Esophagus squamous epithelium (tissue), 5 donors: ENCODE data around the gene ADD1. TPM values are rescaled to one million over a fixed set of nuclear protein-coding genes. Genes with fewer than 3 reads are reported as not detected.

Source experiments
- DNase-seq: peaks from one replicate; lab custom pipeline; 2025; lab: John Stamatoyannopoulos, UW
- H3K27ac ChIP-seq, 4 donors: fragments of 200-600 bp; sonication (generic); one replicate each; pipeline ENCODE4 v1.5.1; 2016 to 2019; ENCODE audit warnings: mild to moderate bottlenecking in 1 of 4
- H3K27me3 ChIP-seq, 4 donors: fragments of 200-600 bp; sonication (generic); 1 replicate in 3 of 4; 2 replicates in 1 of 4; pipeline versions ENCODE4 v1.5.1 to v1.6.0; 2017 to 2021; ENCODE audit warnings: antibody characterized with exemption in 1 of 4
- H3K36me3 ChIP-seq, 3 donors: fragments of 200-600 bp; sonication (generic); one replicate each; pipeline ENCODE4 v1.5.1; 2016 to 2019
- H3K4me1 ChIP-seq, 3 donors: fragments of 200-600 bp; sonication (generic); one replicate each; pipeline ENCODE4 v1.5.1; 2017 to 2019
- H3K4me3 ChIP-seq, 4 donors: fragments of 200-600 bp; sonication (generic); 1 replicate in 3 of 4; 2 replicates in 1 of 4; pipeline ENCODE4 v1.5.1; 2016 to 2019; ENCODE audit warnings: mild to moderate bottlenecking in 2 of 4, moderate library complexity in 1 of 4
- H3K9me3 ChIP-seq, 3 donors: fragments of 200-600 bp; sonication (generic); one replicate each; pipeline ENCODE4 v1.5.1; 2016 to 2019
- POLR2A ChIP-seq, 4 donors: fragments of 450-650 bp; IDR thresholded peaks; one replicate each; pipeline ENCODE4 v1.6.1; 2017; ENCODE audit warnings: antibody characterized with exemption in 4 of 4, mild to moderate bottlenecking in 4 of 4, moderate library complexity in 3 of 4
- WGBS, 2 donors: methylation state at CpG; one replicate each; pipeline ENCODE4 v1.1.5; 2018; 5-methylcytosine and 5-hydroxymethylcytosine counted together
- intact Hi-C: fragments of 100-400 bp; cut with DNase I; formaldehyde crosslinking; loops from one replicate; pipeline ENCODE4 v1.15.0; 2022
- total RNA-seq, 4 donors: library from RNA; depleted of rRNA; stranded (reverse); fragments of >200 nt; gene quantifications; one replicate each; pipeline ENCODE4 v1.1.0, GENCODE V29; 2016
- TF ChIP-seq, protein P1 (sequence below), 6 experiments: fragments of 450-650 bp in 4 of 6; fragments of 200-600 bp in 2 of 6; sonication (generic) in 2 of 6; IDR thresholded peaks; one replicate each; pipeline ENCODE4 v1.5.1; 2016 to 2019; ENCODE audit warnings: antibody characterized with exemption in 6 of 6, mild to moderate bottlenecking in 4 of 6, moderate library complexity in 4 of 6
- donor health status: DM: yes; HTN: yes; CAD: no.

The ADD1 gene
- total RNA-seq, 4 donors from 2014 or later = 81.7 to 144 (median 103) TPM

DNA sequence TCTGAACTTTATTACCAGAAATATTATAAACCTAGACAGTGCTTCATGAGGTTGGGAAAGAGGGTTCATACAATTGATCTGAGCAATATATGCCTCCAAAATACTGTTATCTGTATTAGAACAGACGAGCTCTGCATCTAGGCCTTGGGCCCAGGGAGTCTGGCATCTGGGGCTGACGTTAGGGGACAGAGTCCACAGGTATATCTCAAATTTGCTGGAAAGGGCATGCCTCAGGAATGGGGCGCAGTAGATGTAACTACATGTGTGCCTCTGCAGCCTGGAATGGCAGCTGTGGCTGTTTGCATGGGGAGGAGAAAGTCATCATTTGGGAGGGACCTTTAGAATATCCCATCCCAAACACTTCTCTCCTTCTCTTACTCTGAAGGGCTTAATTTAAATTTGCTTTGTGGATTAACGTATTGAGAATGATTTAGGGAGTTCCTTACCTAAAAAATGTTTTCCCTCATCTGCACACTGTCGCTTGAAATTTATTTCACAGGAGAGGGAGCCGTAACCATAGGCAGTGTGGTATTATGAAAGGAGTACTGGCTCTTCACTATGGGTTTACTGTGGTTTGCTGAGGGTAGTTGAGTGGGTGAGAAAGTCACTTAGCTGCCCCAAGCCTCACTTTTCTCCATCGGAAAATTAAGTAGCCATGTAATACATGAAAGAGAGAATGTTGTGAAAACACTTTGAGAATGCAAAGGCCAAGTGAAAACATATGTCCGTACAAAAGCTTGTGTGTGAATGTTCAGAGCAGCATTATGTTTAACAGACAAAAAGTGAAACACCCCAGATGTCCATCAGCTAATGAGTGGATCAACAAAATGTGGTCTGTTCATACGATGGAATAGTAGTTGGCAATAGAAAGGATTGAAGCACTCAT lies 5.9 kb downstream of the ADD1 start:
- no peaks in the 10 kb centered on the region for H3K9me3 ChIP-seq
- WGBS, 2 donors = 54 to 66% methylated on average over 9 of the region's 9 CpGs
- no peaks in the 10 kb centered on the region for H3K27me3 ChIP-seq
- TF ChIP-seq, protein P1, sequence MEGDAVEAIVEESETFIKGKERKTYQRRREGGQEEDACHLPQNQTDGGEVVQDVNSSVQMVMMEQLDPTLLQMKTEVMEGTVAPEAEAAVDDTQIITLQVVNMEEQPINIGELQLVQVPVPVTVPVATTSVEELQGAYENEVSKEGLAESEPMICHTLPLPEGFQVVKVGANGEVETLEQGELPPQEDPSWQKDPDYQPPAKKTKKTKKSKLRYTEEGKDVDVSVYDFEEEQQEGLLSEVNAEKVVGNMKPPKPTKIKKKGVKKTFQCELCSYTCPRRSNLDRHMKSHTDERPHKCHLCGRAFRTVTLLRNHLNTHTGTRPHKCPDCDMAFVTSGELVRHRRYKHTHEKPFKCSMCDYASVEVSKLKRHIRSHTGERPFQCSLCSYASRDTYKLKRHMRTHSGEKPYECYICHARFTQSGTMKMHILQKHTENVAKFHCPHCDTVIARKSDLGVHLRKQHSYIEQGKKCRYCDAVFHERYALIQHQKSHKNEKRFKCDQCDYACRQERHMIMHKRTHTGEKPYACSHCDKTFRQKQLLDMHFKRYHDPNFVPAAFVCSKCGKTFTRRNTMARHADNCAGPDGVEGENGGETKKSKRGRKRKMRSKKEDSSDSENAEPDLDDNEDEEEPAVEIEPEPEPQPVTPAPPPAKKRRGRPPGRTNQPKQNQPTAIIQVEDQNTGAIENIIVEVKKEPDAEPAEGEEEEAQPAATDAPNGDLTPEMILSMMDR (IDR thresholded peaks at IDR 0.05) = no peak
- no peak for TF ChIP-seq POLR2A (IDR thresholded peaks at IDR 0.05)
- no peak overlapping the region for H3K4me3 ChIP-seq
- peaks cover 27 to 99% (median 36%) of the 10 kb centered on the region in 3 donors for H3K4me1 ChIP-seq
- peaks cover 0 to 13% (median 0%) of the 10 kb centered on the region in 3 donors for H3K36me3 ChIP-seq
- intact Hi-C loops = no loop called here
- DNase-seq = no peak
- peak overlapping the region in 1 of 4 donors; percentile 3 for H3K27ac ChIP-seq

DNA sequence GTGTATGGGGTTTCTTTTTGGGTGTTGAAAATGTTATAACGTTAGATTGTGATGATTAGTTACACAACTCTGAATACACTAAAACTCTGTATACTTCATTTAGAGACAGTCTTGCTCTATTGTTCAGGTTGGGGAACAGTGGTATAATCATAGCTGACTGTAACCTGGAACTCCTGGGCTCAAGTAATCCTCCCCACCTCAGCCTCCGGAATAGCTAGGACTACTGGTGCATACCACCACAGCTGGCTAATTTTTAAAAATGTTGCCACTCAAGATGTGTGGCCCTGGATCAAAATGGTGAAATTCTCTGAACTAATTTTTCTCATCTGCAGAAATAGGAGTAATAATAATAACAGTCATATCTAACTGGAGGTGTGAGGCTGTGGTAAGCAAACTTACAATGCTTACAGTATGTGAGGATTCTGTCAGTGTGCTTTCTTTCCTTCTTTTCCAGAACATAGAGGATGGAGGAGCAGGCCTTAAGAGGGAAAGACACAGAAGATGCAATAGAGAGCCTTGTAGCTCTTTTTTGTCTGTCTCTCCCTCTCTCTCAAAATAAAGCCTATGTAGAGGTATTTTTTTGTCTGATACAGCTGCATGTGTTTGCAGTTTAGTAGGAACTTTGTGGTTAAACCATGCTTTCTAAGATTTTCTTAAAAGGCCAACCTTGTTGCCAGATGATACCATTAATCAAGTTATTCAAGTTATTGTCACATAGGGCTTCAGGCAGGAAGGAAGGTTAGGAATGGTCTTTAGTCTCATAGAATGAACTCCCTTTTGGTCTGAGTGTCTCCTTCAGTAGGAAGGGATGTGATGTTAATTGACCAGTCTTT lies 7.5 kb downstream of the ADD1 start:
- intact Hi-C loops = no loop called here
- Histone ChIP-seq H3K36me3 (peaks cover 0 to 22% (median 0%) of the 10 kb centered on the region in 3 donors), H3K9me3 (no peaks in the 10 kb centered on the region), H3K4me1 (peaks cover 22 to 97% (median 32%) of the 10 kb centered on the region in 3 donors), H3K4me3 (no peak overlapping the region), H3K27ac (peak overlapping the region in 1 of 4 donors; percentile 16), H3K27me3 (no peaks in the 10 kb centered on the region)
- no peak for DNase-seq
- 55 to 66% methylated on average over 2 of the region's 2 CpGs for WGBS, 2 donors
- TF ChIP-seq POLR2A (IDR thresholded peaks at IDR 0.05) = no peak
- TF ChIP-seq, protein P1 (IDR thresholded peaks at IDR 0.05) = no peak

DNA sequence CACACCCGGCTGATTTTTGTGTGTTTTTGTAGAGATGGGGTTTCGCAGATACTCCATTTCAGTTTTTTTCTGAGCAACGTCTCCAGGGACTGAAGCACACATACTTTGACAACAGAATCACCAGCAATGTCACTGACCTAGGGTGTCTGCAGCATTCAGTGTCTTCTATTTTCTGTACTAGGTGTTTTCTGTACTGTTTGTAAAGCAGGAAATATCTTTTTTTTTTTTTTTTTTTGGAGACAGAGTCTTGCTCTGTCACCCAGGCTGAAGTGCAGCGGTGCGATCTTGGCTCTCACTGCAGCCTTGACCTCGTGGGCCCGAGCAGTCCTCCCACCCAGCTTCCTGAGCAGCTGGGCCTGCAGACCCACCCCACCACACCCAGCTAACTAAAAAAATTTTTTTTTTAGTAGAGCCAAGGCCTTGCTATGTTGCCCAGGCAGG lies 8.9 kb downstream of the ADD1 start:
- H3K27ac ChIP-seq = peak overlapping the region in 2 of 4 donors; percentile 48 to 49
- 26 to 32% methylated on average over 7 of the region's 7 CpGs for WGBS, 2 donors
- TF ChIP-seq, protein P1 (IDR thresholded peaks at IDR 0.05) = no peak
- H3K27me3 ChIP-seq = no peaks in the 10 kb centered on the region
- no peak overlapping the region for H3K4me3 ChIP-seq
- DNase-seq = no peak
- H3K4me1 ChIP-seq = peaks cover 22 to 93% (median 29%) of the 10 kb centered on the region in 3 donors
- H3K36me3 ChIP-seq = peaks cover 0 to 22% (median 0%) of the 10 kb centered on the region in 3 donors
- intact Hi-C loops = no loop called here
- no peaks in the 10 kb centered on the region for H3K9me3 ChIP-seq

DNA sequence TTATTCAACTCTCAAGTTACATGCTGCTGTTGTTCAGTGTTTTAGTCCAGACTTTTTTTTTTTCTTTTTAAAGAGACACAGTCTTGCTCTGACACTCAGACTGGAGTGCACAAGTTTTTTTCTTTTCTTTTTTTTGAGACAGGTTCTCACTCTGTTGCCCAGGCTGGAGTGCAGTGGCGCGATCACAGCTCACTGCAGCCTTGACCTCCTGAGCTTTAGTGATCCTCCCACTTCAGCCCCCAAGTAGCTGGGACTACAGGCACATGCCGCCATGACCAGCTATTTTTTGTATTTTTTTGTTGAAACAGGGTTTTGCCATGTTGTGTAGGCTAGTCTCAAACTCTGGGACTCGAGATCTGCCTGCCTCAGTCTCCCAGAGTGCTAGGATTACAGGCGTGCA lies 11.9 kb downstream of the ADD1 start:
- no peak overlapping the region for H3K4me3 ChIP-seq
- peak overlapping the region in 1 of 4 donors; percentile 15 for H3K27ac ChIP-seq
- H3K4me1 ChIP-seq = peaks cover 23 to 94% (median 42%) of the 10 kb centered on the region in 3 donors
- TF ChIP-seq, protein P1 (IDR thresholded peaks at IDR 0.05) = no peak
- TF ChIP-seq POLR2A (IDR thresholded peaks at IDR 0.05) = no peak
- WGBS, 2 donors = 94 to 95% methylated on average over 5 of the region's 5 CpGs
- intact Hi-C loops = no loop called here
- H3K27me3 ChIP-seq = no peaks in the 10 kb centered on the region
- H3K36me3 ChIP-seq = peaks cover 0 to 22% (median 0%) of the 10 kb centered on the region in 3 donors
- no peak for DNase-seq
- no peaks in the 10 kb centered on the region for H3K9me3 ChIP-seq
